ENCODE data around the gene SLC22A31.

The SLC22A31 gene

DNA sequence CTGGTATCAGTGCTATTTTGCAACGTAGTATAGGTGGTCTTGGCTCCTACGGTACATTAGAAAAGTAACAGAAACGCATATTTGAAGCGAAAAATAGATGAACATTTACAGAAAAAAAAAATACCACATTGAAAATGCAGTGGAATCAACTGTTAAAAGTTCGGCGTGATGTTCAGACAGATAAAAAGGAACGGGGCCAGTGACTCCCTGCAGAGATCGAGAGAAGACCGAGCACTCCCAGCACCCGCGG, 16.7 kb upstream of the SLC22A31 start:
- H3K4me3 ChIP-seq (ENCODE audit: low read depth, low read length): peak overlapping the region; percentile 92
- no peak for DNase-seq (ENCODE audit: low read depth)
- in situ Hi-C loops (cut with HindIII; ENCODE audit: low sequenced_read_pairs): loop anchor here (5.0 to 25.0 kb wide), 3 partner anchors 75 to 255 kb away; no protein-coding TSS in a partner anchor
- TF ChIP-seq CTCF (IDR thresholded peaks at IDR 0.05; ENCODE audit: low read depth, low read length, missing control alignments): no peak

DNA sequence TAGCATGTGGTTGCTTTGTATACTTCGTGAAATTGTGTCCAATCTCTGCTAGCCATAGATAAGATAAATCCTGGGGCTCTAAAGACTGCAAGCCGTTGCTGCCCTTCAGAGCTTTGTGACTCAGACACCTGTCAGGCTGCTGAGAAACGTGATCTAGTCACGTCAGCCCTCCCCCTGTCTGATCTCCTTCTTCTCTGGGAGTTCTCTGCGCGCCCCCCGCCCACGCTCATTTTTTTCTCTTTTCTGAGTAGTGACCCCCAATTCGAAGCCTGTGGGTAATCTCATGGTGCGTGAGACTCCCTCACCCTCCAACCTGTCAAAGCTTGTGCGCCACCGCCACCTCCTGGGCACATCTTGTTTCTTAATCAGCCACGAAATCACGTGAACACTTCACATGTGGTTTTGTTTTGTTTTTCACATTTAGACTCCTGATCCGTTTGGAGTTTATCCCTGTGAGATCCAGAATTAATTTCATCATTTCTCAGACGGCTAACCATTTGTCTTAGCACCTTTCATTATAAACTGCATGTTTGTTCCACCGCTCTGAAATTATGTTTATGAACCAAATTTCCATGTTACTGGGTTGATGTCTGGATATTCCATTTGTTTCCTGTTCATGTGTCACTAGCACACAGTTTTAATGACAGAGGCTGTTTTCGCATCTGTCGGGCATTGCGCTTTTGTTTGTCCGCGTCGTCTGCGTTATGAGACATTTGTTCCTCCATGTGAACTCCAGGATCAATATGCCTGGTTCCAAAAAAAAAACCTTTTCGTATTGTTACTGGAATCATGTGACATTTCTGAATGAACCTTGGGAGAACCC, 16.2 kb upstream of the SLC22A31 start:
- in situ Hi-C loops (cut with HindIII; ENCODE audit: low sequenced_read_pairs): loop anchor here (5.0 to 25.0 kb wide), 3 partner anchors 74 to 254 kb away; no protein-coding TSS in a partner anchor
- peak; percentile 64 for DNase-seq (ENCODE audit: low read depth)
- H3K4me3 ChIP-seq (ENCODE audit: low read depth, low read length): peak overlapping the region; percentile 92
- TF ChIP-seq CTCF (IDR thresholded peaks at IDR 0.05; ENCODE audit: low read depth, low read length, missing control alignments): peak; percentile 71

GRCh38 chr16:89210904-89211515, 10.7 kb upstream of the SLC22A31 start:
- DNase-seq (ENCODE audit: low read depth): no peak
- H3K4me3 ChIP-seq (ENCODE audit: low read depth, low read length): no peak overlapping the region
- in situ Hi-C loops (cut with HindIII; ENCODE audit: low sequenced_read_pairs): loop anchor here (25.0 kb wide), 1 partner anchor 249 kb away; no protein-coding TSS in a partner anchor
- no peak for TF ChIP-seq CTCF (IDR thresholded peaks at IDR 0.05; ENCODE audit: low read depth, low read length, missing control alignments)

GRCh38 chr16:89210165-89210903, 10.0 kb upstream of the SLC22A31 start:
- TF ChIP-seq CTCF (IDR thresholded peaks at IDR 0.05; ENCODE audit: low read depth, low read length, missing control alignments): no peak
- no peak overlapping the region for H3K4me3 ChIP-seq (ENCODE audit: low read depth, low read length)
- DNase-seq (ENCODE audit: low read depth): no peak
- in situ Hi-C loops (cut with HindIII; ENCODE audit: low sequenced_read_pairs): loop anchor here (25.0 kb wide), 1 partner anchor 248 kb away; no protein-coding TSS in a partner anchor

DNA sequence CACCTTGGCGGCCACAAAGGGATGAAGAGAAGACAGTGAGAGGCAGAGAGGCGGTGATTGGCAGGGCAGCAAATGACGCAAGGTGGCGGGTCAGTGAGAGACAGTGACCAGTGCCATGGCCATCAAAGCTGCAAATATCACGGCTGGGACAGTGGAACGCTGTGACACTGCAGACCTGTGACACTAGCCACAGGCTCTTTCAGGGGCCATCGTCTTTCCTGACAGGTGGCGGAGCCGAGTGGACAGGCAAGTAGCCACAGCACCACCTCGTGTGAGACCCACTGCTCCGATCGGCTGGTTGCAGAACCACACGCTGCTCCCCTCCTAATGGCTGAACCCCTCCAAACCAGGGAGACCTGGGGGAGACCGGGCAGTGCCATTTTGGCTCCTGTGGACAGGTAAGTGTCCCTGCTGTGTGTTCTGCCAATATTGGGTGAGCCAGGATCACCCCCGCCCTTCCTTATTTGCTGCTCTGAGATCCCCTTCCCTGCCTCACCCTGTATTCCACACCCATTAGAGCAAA, 9.2 kb upstream of the SLC22A31 start:
- no peak for DNase-seq (ENCODE audit: low read depth)
- TF ChIP-seq CTCF (IDR thresholded peaks at IDR 0.05; ENCODE audit: low read depth, low read length, missing control alignments): no peak
- no peak overlapping the region for H3K4me3 ChIP-seq (ENCODE audit: low read depth, low read length)
- in situ Hi-C loops (cut with HindIII; ENCODE audit: low sequenced_read_pairs): loop anchor here (10.0 to 25.0 kb wide), 2 partner anchors 247 to 455 kb away; no protein-coding TSS in a partner anchor

DNA sequence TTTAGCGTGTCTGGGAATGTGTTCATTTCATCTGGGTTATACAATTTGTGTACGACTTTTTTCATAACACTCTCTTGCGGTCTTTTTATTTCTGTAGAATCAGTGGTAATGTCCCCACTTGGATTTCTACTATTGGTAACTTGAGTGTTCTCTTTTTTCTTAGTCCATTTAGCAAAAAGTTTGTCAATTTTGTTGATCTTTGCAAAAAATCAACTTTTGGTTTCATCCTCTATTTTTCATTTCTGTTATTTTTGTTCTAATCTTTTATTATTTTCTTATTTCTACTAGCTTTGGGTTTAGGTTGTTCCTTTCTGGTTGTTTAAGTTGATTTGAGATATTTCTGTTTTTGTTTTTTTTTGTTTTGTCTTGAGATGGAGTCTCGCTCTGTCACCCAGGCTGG, 7.7 kb upstream of the SLC22A31 start:
- no peak overlapping the region for H3K4me3 ChIP-seq (ENCODE audit: low read depth, low read length)
- in situ Hi-C loops (cut with HindIII; ENCODE audit: low sequenced_read_pairs): loop anchor here (10.0 to 25.0 kb wide), 2 partner anchors 246 to 453 kb away; no protein-coding TSS in a partner anchor
- TF ChIP-seq CTCF (IDR thresholded peaks at IDR 0.05; ENCODE audit: low read depth, low read length, missing control alignments): no peak
- DNase-seq (ENCODE audit: low read depth): no peak

All from astrocyte of the cerebellum (primary cell).